Stomach (tissue), 4 donors: Measurements from ENCODE around the gene SNCA.

ENCODE experiments used
- CTCF ChIP-seq, 7 experiments: fragments of 450-650 bp in 4 of 7; fragments of 200-600 bp in 3 of 7; sonication (generic) in 3 of 7; IDR thresholded peaks; one replicate each; pipeline ENCODE4 v1.5.1; 2016 to 2019; ENCODE audit warnings: antibody characterized with exemption in 7 of 7, control low read depth in 2 of 7, mild to moderate bottlenecking in 1 of 7
- POLR2A ChIP-seq, 4 donors: fragments of 450-650 bp; IDR thresholded peaks; one replicate each; pipeline ENCODE4 v1.6.1; 2016; ENCODE audit warnings: antibody characterized with exemption in 4 of 4, control low read depth in 2 of 4, mild to moderate bottlenecking in 1 of 4, moderate library complexity in 1 of 4
- POLR2AphosphoS5 ChIP-seq, 3 donors: sonication (generic); formaldehyde crosslinking; IDR thresholded peaks; one replicate each; pipeline ENCODE4 v1.6.1; 2016; ENCODE audit warnings: antibody characterized with exemption in 3 of 3

- TF ChIP-seq POLR2A (IDR thresholded peaks at IDR 0.05), result no peak
- TF ChIP-seq CTCF (IDR thresholded peaks at IDR 0.05), result no peak
- no peak for TF ChIP-seq POLR2AphosphoS5 (IDR thresholded peaks at IDR 0.05)
Observed at GRCh38 chr4:89836031-89836745, 773 bp downstream of the SNCA start.
